ENCODE measurements around the gene NCEH1. TPM values are rescaled to one million over a fixed set of nuclear protein-coding genes. Genes with fewer than 3 reads are reported as not detected.
A peak's percentile ranks its signal among the peaks of the same experiment; 100 is the strongest.

NCEH1 gene
- total RNA-seq, 1 donor from 2014 or later = 22.4 TPM

DNA sequence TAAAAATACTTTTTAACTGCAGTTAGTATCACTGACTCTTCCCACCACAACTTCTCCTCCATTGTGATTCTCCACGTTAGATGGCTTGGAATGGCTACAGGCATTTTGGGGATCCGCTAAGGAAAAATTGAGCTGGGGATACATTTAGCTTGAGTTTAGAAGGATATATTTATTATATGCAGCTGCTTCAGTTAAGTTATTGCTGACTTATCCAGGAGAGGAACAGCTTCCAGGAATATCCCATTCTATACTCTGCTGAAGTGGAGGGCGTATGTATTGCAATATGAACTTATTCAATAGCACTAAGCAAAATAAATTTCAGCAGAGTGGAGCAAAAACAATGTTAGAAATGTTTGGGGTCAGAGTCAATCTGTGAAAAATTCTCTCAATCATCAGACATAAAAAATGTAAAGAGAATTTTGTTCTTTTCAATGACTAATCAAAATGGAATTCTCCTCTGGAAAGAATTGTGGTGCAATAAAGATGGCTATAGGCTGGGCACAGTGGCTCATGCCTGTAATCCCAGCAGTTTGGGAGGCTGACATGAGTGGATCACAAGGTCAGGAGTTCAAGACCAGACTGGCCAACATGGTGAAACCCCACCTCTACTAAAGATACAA lies 84.7 kb downstream of the NCEH1 start:
- H3K4me3 ChIP-seq (ENCODE audit: low read depth, low read length) = no peak overlapping the region
- H3K27me3 ChIP-seq (ENCODE audit: control insufficient read depth, insufficient read depth, low read length) = no peaks in the 10 kb centered on the region
- TF ChIP-seq CTCF (IDR thresholded peaks at IDR 0.05; ENCODE audit: insufficient read depth, low read length, poor library complexity, severe bottlenecking) = no peak
- DNase-seq (ENCODE audit: low read depth) = no peak
- H3K36me3 ChIP-seq (ENCODE audit: control insufficient read depth, insufficient read depth, low read length) = no peaks in the 10 kb centered on the region

GRCh38 chr3:172625404-172625803 lies 85.5 kb downstream of the NCEH1 start:
- Histone ChIP-seq H3K36me3 (ENCODE audit: control insufficient read depth, insufficient read depth, low read length) (no peaks in the 10 kb centered on the region), H3K4me3 (ENCODE audit: low read depth, low read length) (no peak overlapping the region), H3K27me3 (ENCODE audit: control insufficient read depth, insufficient read depth, low read length) (no peaks in the 10 kb centered on the region)
- DNase-seq (ENCODE audit: low read depth) = no peak
- TF ChIP-seq CTCF (IDR thresholded peaks at IDR 0.05; ENCODE audit: insufficient read depth, low read length, poor library complexity, severe bottlenecking) = no peak

DNA sequence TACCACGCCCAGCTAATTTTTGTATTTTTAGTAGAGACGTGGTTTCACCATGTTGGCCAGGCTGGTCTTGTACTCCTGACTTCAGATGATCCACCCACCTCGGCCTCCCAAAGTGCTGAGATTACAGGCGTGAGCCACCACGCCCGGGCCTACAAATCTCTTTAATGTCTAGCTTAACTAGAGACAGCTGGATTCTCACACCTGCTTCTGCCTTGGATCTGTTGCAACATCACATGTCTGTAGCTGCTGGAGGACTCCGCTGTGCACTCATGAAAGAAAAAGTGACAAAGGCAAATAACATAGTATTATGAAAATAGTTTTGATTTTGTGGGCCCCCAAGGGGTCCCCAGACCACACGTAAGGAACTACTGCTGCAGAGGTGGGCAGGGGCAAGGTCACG lies 85.9 kb downstream of the NCEH1 start:
- H3K27me3 ChIP-seq (ENCODE audit: control insufficient read depth, insufficient read depth, low read length) = no peaks in the 10 kb centered on the region
- H3K4me3 ChIP-seq (ENCODE audit: low read depth, low read length) = no peak overlapping the region
- no peaks in the 10 kb centered on the region for H3K36me3 ChIP-seq (ENCODE audit: control insufficient read depth, insufficient read depth, low read length)
- no peak for TF ChIP-seq CTCF (IDR thresholded peaks at IDR 0.05; ENCODE audit: insufficient read depth, low read length, poor library complexity, severe bottlenecking)
- no peak for DNase-seq (ENCODE audit: low read depth)

DNA sequence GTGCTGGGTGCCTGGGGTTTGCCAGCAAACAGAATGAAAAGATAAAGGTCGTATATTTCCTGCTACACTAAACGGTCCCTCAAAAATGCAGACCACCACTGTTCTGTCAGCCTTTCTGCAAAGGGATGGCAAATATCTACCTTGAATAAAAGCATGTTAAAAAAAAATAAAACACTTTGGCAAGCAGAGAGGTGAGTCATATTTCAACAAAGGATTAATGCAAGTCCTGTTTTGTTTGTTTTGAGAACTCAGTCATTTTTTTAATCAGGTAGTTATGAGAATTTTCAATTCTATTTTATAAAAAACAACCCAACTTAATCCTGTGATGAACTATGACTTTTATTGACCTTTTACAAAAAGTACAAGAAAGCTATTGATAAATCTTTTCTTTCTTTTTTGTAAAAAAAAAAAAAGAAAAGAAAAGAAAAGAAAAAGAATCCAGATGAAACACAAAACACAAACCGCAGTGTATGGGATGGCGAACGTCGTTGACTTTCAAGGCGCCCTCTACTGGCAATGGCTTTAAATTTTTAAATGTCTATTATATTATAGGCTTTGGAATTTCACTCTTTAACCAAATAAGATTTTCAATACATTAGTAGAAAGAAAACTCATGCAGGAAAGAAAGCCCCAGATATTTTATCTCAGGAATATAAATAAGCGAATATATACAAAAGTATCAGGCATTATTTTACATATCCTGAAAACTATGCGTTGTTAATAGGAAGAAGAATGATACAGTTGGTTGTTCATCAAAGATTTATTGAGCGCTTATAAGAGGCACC lies 87.8 kb downstream of the NCEH1 start:
- DNase-seq (ENCODE audit: low read depth) = no peak
- Histone ChIP-seq H3K27me3 (ENCODE audit: control insufficient read depth, insufficient read depth, low read length) (no peaks in the 10 kb centered on the region), H3K4me3 (ENCODE audit: low read depth, low read length) (no peak overlapping the region), H3K36me3 (ENCODE audit: control insufficient read depth, insufficient read depth, low read length) (no peaks in the 10 kb centered on the region)
- peak; percentile 65 for TF ChIP-seq CTCF (IDR thresholded peaks at IDR 0.05; ENCODE audit: insufficient read depth, low read length, poor library complexity, severe bottlenecking)

GRCh38 chr3:172622156-172622555 lies 88.7 kb downstream of the NCEH1 start:
- Histone ChIP-seq H3K36me3 (ENCODE audit: control insufficient read depth, insufficient read depth, low read length) (no peaks in the 10 kb centered on the region), H3K27me3 (ENCODE audit: control insufficient read depth, insufficient read depth, low read length) (no peaks in the 10 kb centered on the region), H3K4me3 (ENCODE audit: low read depth, low read length) (no peak overlapping the region)
- TF ChIP-seq CTCF (IDR thresholded peaks at IDR 0.05; ENCODE audit: insufficient read depth, low read length, poor library complexity, severe bottlenecking) = no peak
- no peak for DNase-seq (ENCODE audit: low read depth)

Data from kidney epithelial cell (primary cell).